Progenitor cell of endocrine pancreas (in vitro differentiated cells): ENCODE measurements around the gene FGF4. TPM values are rescaled to one million over a fixed set of nuclear protein-coding genes. Genes with fewer than 3 reads are reported as not detected.

Experiments used
- DNase-seq: peaks from one replicate; pipeline ENCODE4 v3.0.0; 2021; ENCODE audit warnings: low spot score; ENCODE audit not compliant: unreplicated experiment
- H3K27ac Mint-ChIP-seq: 2 replicates; pipeline ENCODE4 v1.8.0; 2021; ENCODE audit warnings: mild to moderate bottlenecking, moderate library complexity, mixed read lengths
- H3K27me3 Mint-ChIP-seq: 2 replicates; pipeline ENCODE4 v1.8.0; 2021; ENCODE audit warnings: mixed read lengths
- H3K36me3 Mint-ChIP-seq: 2 replicates; pipeline ENCODE4 v1.8.0; 2022; ENCODE audit warnings: mixed read lengths; ENCODE audit not compliant: insufficient read depth
- H3K4me1 Mint-ChIP-seq: 2 replicates; pipeline ENCODE4 v1.8.0; 2021; ENCODE audit warnings: low read depth, mixed read lengths
- H3K4me3 Mint-ChIP-seq: 2 replicates; pipeline ENCODE4 v1.8.0; 2021; ENCODE audit warnings: low read depth, mild to moderate bottlenecking, moderate library complexity, mixed read lengths
- H3K9me3 Mint-ChIP-seq: 2 replicates; pipeline ENCODE4 v1.8.0; 2021; ENCODE audit warnings: low read depth, mixed read lengths
- total RNA-seq: library from RNA; stranded (reverse); gene quantifications from 2 replicates; pipeline ENCODE4 v1.2.1, GENCODE V29; 2021
- TF ChIP-seq, protein P1 (sequence below): fragments of 200-600 bp; sonication (generic); IDR thresholded peaks from one replicate; pipeline ENCODE4 v1.5.0; 2021; ENCODE audit warnings: antibody characterized with exemption, mild to moderate bottlenecking; ENCODE audit not compliant: unreplicated experiment

The FGF4 gene
- total RNA-seq, 1 donor from 2014 or later: not detected

DNA sequence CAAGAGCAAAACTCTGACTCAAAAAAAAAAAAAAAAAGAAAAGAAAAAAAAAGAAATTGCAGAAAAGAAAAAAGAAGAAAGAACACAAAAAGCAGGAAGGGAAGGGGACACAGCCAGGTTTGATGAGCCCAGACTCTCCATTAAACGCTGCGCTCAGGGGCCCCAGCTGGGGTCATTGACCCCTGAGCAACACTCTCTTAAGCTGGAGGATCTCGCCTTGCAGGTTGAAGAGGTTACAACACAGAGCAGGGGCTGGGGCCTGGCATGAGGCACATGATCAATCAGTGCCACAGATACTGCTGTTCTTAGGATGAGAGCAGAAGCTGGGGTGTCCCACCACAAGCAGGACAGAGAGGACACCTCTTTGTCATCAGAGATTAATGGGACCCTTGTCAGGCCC, 36.3 kb upstream of the FGF4 start:
- Mint-ChIP-seq H3K4me3 (no peak overlapping the region), H3K4me1 (peaks cover 4% of the 10 kb centered on the region), H3K27me3 (peaks cover 52% of the 10 kb centered on the region), H3K36me3 (no peaks in the 10 kb centered on the region), H3K9me3 (no peaks in the 10 kb centered on the region), H3K27ac (no peak overlapping the region)
- TF ChIP-seq, protein P1, sequence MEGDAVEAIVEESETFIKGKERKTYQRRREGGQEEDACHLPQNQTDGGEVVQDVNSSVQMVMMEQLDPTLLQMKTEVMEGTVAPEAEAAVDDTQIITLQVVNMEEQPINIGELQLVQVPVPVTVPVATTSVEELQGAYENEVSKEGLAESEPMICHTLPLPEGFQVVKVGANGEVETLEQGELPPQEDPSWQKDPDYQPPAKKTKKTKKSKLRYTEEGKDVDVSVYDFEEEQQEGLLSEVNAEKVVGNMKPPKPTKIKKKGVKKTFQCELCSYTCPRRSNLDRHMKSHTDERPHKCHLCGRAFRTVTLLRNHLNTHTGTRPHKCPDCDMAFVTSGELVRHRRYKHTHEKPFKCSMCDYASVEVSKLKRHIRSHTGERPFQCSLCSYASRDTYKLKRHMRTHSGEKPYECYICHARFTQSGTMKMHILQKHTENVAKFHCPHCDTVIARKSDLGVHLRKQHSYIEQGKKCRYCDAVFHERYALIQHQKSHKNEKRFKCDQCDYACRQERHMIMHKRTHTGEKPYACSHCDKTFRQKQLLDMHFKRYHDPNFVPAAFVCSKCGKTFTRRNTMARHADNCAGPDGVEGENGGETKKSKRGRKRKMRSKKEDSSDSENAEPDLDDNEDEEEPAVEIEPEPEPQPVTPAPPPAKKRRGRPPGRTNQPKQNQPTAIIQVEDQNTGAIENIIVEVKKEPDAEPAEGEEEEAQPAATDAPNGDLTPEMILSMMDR: no peak
- no peak for DNase-seq

DNA sequence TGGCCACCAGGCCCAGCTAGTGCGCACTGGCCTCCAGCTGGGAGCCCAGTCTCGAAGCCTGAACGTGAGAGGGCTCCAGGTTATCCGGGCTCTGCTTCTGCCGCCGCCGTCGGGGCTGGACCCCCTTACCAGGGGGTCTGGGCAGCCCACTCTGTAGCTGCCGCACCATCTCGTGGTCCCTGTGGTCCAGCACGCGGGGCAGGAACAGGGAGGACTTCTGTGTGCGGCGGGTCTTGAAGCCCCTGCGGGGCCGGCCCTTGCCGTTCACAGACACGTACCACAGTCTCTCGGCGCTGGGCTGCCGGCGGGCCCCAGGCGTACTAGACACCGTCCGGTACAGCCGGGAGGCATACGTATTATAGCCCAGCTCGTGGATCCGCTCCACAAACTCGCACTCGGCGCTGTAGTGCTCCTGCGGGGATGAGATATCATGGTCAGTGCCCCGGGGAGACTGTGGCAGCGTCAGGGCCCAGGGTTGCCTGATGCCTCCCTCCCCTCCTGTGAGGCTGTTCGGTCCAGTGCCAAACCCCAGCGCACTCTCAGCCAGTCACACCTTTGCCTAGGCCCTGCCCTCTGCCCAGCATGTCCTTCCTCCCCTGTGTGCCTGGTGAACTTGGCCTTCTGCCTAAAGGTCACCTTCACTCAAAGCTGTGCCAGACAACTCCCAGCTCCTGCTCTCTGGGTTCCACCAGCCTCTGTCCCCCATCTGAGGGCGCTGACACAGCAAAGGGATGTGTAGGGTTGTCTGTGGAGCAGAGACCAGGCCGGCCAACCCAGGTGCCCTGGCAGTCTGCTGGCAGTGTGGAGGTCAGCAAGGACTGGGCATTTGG, 35.4 kb upstream of the FGF4 start:
- TF ChIP-seq, protein P1: no peak
- DNase-seq: no peak
- Mint-ChIP-seq H3K27ac (no peak overlapping the region), H3K27me3 (peaks cover 46% of the 10 kb centered on the region), H3K9me3 (no peaks in the 10 kb centered on the region), H3K36me3 (no peaks in the 10 kb centered on the region), H3K4me3 (no peak overlapping the region), H3K4me1 (peaks cover 4% of the 10 kb centered on the region)

DNA sequence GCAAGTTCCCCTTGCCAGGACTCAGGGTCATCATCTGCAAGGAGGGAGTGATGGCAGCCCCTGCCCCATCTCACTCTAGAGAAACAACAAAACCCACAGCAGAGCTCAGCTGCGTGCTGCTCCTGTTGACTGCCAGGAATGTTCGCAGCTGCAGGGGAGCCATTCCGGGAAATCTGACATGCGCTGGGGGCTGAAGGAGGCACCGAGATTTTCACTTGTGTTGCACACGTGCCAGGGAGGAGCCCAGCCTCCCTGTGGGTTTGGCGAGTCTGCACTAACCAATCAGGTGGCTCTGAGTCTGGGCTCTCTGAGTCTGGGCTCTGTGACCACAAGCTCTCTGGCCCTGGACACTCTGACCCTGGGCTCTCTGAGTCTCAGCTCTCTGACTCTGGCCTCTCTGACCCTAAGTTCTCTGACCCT, 33.5 kb upstream of the FGF4 start:
- H3K27me3 Mint-ChIP-seq: peaks cover 30% of the 10 kb centered on the region

DNA sequence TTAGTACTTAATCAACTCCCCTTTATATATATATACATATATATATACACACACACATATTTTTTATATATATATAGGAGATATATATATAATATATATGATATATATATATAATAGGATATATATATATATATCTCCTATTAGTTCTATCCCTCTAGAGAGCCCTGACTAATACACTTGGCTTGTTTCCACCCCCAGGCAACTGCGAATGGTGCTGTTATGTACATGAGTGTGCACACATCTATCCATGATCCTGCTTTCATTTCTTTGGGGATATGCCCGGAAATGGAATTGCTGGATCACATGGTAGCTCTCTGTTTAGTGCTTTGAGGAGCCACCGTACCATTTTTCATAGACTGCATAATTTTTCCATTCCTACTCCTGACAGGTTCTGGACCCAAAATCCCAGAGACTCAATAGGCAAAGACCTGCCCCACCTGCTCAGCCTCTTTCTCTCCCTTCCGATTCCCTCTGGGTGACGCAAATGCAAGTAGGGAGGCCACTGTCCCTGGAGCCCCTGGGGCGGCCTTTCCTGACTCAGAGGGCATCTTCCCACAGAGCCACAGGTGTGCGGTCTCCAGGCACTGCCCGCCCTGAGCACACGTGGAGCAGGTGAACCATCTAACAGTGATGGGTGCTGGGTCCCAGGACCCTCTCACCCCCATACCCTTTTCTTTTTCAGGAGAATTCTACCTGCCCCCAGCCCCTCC, 32.1 kb upstream of the FGF4 start:
- TF ChIP-seq, protein P1: no peak
- no peak overlapping the region for H3K27ac Mint-ChIP-seq
- DNase-seq: no peak
- no peaks in the 10 kb centered on the region for H3K36me3 Mint-ChIP-seq
- no peak overlapping the region for H3K4me3 Mint-ChIP-seq
- peaks cover 27% of the 10 kb centered on the region for H3K27me3 Mint-ChIP-seq
- no peaks in the 10 kb centered on the region for H3K9me3 Mint-ChIP-seq
- peaks cover 4% of the 10 kb centered on the region for H3K4me1 Mint-ChIP-seq

More for the DNA sequence above, 33.5 kb upstream of the FGF4 start:
- H3K9me3 Mint-ChIP-seq: no peaks in the 10 kb centered on the region
- no peak for DNase-seq
- H3K36me3 Mint-ChIP-seq: no peaks in the 10 kb centered on the region
- H3K27ac Mint-ChIP-seq: no peak overlapping the region
- H3K4me3 Mint-ChIP-seq: no peak overlapping the region
- TF ChIP-seq, protein P1: no peak
- H3K4me1 Mint-ChIP-seq: peaks cover 4% of the 10 kb centered on the region

DNA sequence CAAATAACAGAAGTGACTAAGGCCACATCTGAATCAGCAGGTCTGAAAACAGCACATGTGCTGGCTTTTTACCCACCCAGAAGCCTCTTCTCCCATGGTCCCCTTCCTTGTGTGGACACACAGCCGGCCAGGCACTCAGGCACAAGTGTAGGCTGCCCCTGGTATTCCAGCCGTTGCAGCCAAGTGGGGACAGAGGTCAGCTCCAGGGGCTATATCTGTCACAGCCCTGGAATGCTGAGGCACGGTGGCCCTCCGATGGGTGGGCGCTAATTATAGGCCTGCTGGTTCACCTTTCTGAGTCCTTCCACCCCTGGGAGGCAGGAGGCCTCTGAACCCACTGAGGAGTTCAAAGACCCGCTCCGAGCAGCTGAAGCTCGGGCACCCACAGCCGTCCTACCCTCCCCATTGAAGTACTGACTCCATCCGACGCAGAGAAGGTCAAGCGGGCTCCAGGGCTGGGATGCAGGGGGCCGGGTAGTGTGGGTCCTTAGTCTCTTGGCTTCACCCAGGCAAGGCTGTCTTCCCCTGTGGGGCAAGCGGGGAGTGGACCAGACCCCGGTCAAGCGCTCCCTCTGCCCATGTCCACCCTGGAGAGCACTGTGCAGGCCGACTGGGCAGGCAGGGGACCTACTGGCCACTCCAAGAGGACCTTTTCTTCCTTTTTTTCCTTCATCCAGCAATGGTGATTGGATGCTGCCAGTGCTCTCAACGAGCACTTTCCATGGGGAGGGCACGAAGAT, 29.8 kb upstream of the FGF4 start:
- Mint-ChIP-seq H3K27ac (no peak overlapping the region), H3K27me3 (peaks cover 27% of the 10 kb centered on the region), H3K9me3 (no peaks in the 10 kb centered on the region), H3K4me3 (no peak overlapping the region), H3K36me3 (no peaks in the 10 kb centered on the region), H3K4me1 (no peaks in the 10 kb centered on the region)
- TF ChIP-seq, protein P1: no peak
- DNase-seq: no peak
